ENCODE data around the gene HEPACAM2.

Gene HEPACAM2

DNA sequence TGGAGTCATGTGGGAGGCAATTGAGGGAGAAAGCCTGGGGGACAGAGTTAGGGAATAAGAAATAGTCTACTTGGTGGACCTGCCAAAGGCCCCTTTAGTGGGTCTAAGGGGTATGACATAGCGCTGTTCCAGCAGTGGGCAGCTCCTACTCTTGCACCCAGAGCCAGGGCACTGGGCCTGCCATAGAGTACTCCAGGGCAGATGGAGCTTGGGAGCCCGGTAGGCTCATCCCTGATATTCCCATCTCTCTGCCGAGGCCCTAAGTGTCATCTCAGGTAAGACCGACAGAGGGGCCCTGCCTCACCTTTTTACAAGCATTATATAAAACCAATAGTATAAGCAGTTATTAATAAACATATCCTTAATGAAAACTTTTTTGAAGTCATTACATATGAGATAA is 87.7 kb downstream of the HEPACAM2 start:
- Histone ChIP-seq H3K36me3 (ENCODE audit: insufficient read depth) (peaks cover 19% of the 10 kb centered on the region; the same call in 1 of the 2 replicates), H3K4me2 (no peak overlapping the region), H3K4me1 (ENCODE audit: low read depth, poor library complexity, severe bottlenecking) (no peaks in the 10 kb centered on the region), H3K79me2 (ENCODE audit: insufficient read depth, low read depth) (no peaks in the 10 kb centered on the region), H3K27me3 (ENCODE audit: insufficient read depth, low read depth) (no peaks in the 10 kb centered on the region), H3K4me3 (IDR thresholded peaks at IDR 0.05; ENCODE audit: insufficient read depth, low read depth, low read length) (no peak overlapping the region), H3K27ac (no peak overlapping the region), H2AFZ (ENCODE audit: low read depth) (no peak overlapping the region), H4K20me1 (ENCODE audit: insufficient read depth) (no peaks in the 10 kb centered on the region), H3K9ac (no peak overlapping the region)
- TF ChIP-seq, protein P1, sequence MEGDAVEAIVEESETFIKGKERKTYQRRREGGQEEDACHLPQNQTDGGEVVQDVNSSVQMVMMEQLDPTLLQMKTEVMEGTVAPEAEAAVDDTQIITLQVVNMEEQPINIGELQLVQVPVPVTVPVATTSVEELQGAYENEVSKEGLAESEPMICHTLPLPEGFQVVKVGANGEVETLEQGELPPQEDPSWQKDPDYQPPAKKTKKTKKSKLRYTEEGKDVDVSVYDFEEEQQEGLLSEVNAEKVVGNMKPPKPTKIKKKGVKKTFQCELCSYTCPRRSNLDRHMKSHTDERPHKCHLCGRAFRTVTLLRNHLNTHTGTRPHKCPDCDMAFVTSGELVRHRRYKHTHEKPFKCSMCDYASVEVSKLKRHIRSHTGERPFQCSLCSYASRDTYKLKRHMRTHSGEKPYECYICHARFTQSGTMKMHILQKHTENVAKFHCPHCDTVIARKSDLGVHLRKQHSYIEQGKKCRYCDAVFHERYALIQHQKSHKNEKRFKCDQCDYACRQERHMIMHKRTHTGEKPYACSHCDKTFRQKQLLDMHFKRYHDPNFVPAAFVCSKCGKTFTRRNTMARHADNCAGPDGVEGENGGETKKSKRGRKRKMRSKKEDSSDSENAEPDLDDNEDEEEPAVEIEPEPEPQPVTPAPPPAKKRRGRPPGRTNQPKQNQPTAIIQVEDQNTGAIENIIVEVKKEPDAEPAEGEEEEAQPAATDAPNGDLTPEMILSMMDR (conservative IDR thresholded peaks at IDR 0.05; ENCODE audit: low read depth, low read length): no peak
